Activated CD4-positive, alpha-beta T cell treated with anti-CD3 and anti-CD28 coated beads, Interleukin-2, amount 10 ng/mL, durations not matched to agents 7 days and 5 days (primary cell): ENCODE results near the gene SPATA1. TPM values are rescaled to one million over a fixed set of nuclear protein-coding genes. Genes with fewer than 3 reads are reported as not detected.
A peak's percentile ranks its signal among the peaks of the same experiment; 100 is the strongest.

Experiments
- CTCF ChIA-PET: fragments of 350-600 bp; sonication (Branson Sonifier 250); formaldehyde crosslinking; loops from one replicate; lab custom pipeline; 2021; ENCODE audit warnings: antibody characterized with exemption; lab: Charles Lee
- POLR2A ChIA-PET: fragments of 350-600 bp; sonication (Branson Sonifier 250); formaldehyde crosslinking; loops from one replicate; lab custom pipeline; 2021; ENCODE audit warnings: antibody characterized with exemption; lab: Charles Lee
- DNase-seq: peaks from one replicate; pipeline ENCODE4 v3.0.0-alpha.2; 2020
- H3K27ac Mint-ChIP-seq: one replicate; pipeline ENCODE4 v1.8.0; 2021; ENCODE audit warnings: mild to moderate bottlenecking, moderate library complexity, mixed read lengths
- H3K27me3 Mint-ChIP-seq: one replicate; pipeline ENCODE4 v1.8.0; 2021; ENCODE audit warnings: mixed read lengths
- H3K36me3 Mint-ChIP-seq: one replicate; pipeline ENCODE4 v1.8.0; 2021; ENCODE audit warnings: low read depth, mixed read lengths
- H3K4me1 Mint-ChIP-seq: one replicate; pipeline ENCODE4 v1.8.0; 2021; ENCODE audit warnings: mixed read lengths
- H3K4me3 Mint-ChIP-seq: one replicate; pipeline ENCODE4 v1.8.0; 2021; ENCODE audit warnings: mild to moderate bottlenecking, moderate library complexity, mixed read lengths
- H3K9me3 Mint-ChIP-seq: one replicate; pipeline ENCODE4 v1.8.0; 2021; ENCODE audit warnings: mixed read lengths
- total RNA-seq, 2 experiments: library from RNA; stranded (reverse); gene quantifications; one replicate each; pipeline ENCODE4 v1.2.3, GENCODE V29; 2021

Gene SPATA1
- total RNA-seq, 2 experiments from 2014 or later: 1.7 to 2.3 TPM

GRCh38 chr1:84524590-84524989, 18.4 kb downstream of the SPATA1 start:
- Mint-ChIP-seq H3K27ac (no peak overlapping the region), H3K9me3 (peaks cover 2% of the 10 kb centered on the region), H3K27me3 (no peaks in the 10 kb centered on the region), H3K4me3 (no peak overlapping the region), H3K36me3 (peaks cover 4% of the 10 kb centered on the region), H3K4me1 (no peaks in the 10 kb centered on the region)
- DNase-seq: no peak
- ChIA-PET CTCF (interaction anchor here (0.6 kb wide), 1 partner anchor 638 kb away, joined by 3 read pairs; no protein-coding TSS in a partner anchor), POLR2A (no interaction called here)

GRCh38 chr1:84525779-84526178, 19.6 kb downstream of the SPATA1 start:
- H3K36me3 Mint-ChIP-seq: peaks cover 4% of the 10 kb centered on the region
- H3K4me3 Mint-ChIP-seq: no peak overlapping the region
- CTCF ChIA-PET: interaction anchor here (0.6 kb wide), 1 partner anchor 331 kb away, joined by 3 read pairs; no protein-coding TSS in a partner anchor
- no peaks in the 10 kb centered on the region for H3K27me3 Mint-ChIP-seq
- no peaks in the 10 kb centered on the region for H3K4me1 Mint-ChIP-seq
- DNase-seq: no peak
- H3K27ac Mint-ChIP-seq: no peak overlapping the region
- peaks cover 2% of the 10 kb centered on the region for H3K9me3 Mint-ChIP-seq
- POLR2A ChIA-PET: interaction anchor here (0.7 kb wide), 1 partner anchor 8 kb away, joined by 3 read pairs; no protein-coding TSS in a partner anchor

GRCh38 chr1:84538599-84538998, 32.4 kb downstream of the SPATA1 start:
- Mint-ChIP-seq H3K4me3 (no peak overlapping the region), H3K27me3 (no peaks in the 10 kb centered on the region), H3K4me1 (peaks cover 27% of the 10 kb centered on the region), H3K9me3 (peaks cover 3% of the 10 kb centered on the region), H3K27ac (peak overlapping the region; percentile 74), H3K36me3 (peaks cover 6% of the 10 kb centered on the region)
- ChIA-PET CTCF (interaction anchor here (0.8 kb wide), 1 partner anchor 27 kb away, joined by 4 read pairs; no protein-coding TSS in a partner anchor), POLR2A (no interaction called here)
- no peak for DNase-seq

GRCh38 chr1:84539972-84540371, 33.8 kb downstream of the SPATA1 start:
- Mint-ChIP-seq H3K4me1 (peaks cover 27% of the 10 kb centered on the region), H3K4me3 (no peak overlapping the region), H3K9me3 (peaks cover 3% of the 10 kb centered on the region), H3K27ac (no peak overlapping the region), H3K27me3 (no peaks in the 10 kb centered on the region), H3K36me3 (peaks cover 8% of the 10 kb centered on the region)
- POLR2A ChIA-PET: no interaction called here
- CTCF ChIA-PET: no interaction called here
- DNase-seq: no peak

GRCh38 chr1:84540759-84541158, 34.6 kb downstream of the SPATA1 start:
- H3K4me3 Mint-ChIP-seq: no peak overlapping the region
- CTCF ChIA-PET: no interaction called here
- no peak for DNase-seq
- POLR2A ChIA-PET: no interaction called here
- no peaks in the 10 kb centered on the region for H3K27me3 Mint-ChIP-seq
- H3K9me3 Mint-ChIP-seq: peaks cover 3% of the 10 kb centered on the region
- H3K36me3 Mint-ChIP-seq: peaks cover 8% of the 10 kb centered on the region
- no peak overlapping the region for H3K27ac Mint-ChIP-seq
- peaks cover 27% of the 10 kb centered on the region for H3K4me1 Mint-ChIP-seq

- Mint-ChIP-seq H3K4me1 (peaks cover 27% of the 10 kb centered on the region), H3K9me3 (peaks cover 3% of the 10 kb centered on the region), H3K36me3 (peaks cover 9% of the 10 kb centered on the region), H3K27me3 (no peaks in the 10 kb centered on the region), H3K4me3 (no peak overlapping the region), H3K27ac (no peak overlapping the region)
- no peak for DNase-seq
- ChIA-PET CTCF (no interaction called here), POLR2A (no interaction called here)
Observed at GRCh38 chr1:84541679-84542078, 35.5 kb downstream of the SPATA1 start.

- Mint-ChIP-seq H3K4me1 (no peaks in the 10 kb centered on the region), H3K27me3 (no peaks in the 10 kb centered on the region), H3K36me3 (peaks cover 9% of the 10 kb centered on the region), H3K9me3 (no peaks in the 10 kb centered on the region), H3K4me3 (no peak overlapping the region), H3K27ac (no peak overlapping the region)
- ChIA-PET CTCF (no interaction called here), POLR2A (no interaction called here)
- no peak for DNase-seq
Observed at GRCh38 chr1:84550826-84551225, 44.6 kb downstream of the SPATA1 start.

GRCh38 chr1:84569216-84569615, 63.0 kb downstream of the SPATA1 start:
- H3K4me3 Mint-ChIP-seq: no peak overlapping the region
- H3K4me1 Mint-ChIP-seq: peaks cover 33% of the 10 kb centered on the region
- H3K36me3 Mint-ChIP-seq: peaks cover 51% of the 10 kb centered on the region
- no peaks in the 10 kb centered on the region for H3K27me3 Mint-ChIP-seq
- H3K9me3 Mint-ChIP-seq: peaks cover 5% of the 10 kb centered on the region
- DNase-seq: no peak
- no peak overlapping the region for H3K27ac Mint-ChIP-seq
- CTCF ChIA-PET: interaction anchor here (0.6 kb wide), 1 partner anchor 135 kb away, joined by 3 read pairs; no protein-coding TSS in a partner anchor
- POLR2A ChIA-PET: no interaction called here

GRCh38 chr1:84570436-84571149, 64.4 kb downstream of the SPATA1 start:
- ChIA-PET CTCF (no interaction called here), POLR2A (no interaction called here)
- DNase-seq: no peak
- Mint-ChIP-seq H3K4me1 (peaks cover 44% of the 10 kb centered on the region), H3K27ac (no peak overlapping the region), H3K36me3 (peaks cover 51% of the 10 kb centered on the region), H3K9me3 (peaks cover 5% of the 10 kb centered on the region), H3K27me3 (no peaks in the 10 kb centered on the region), H3K4me3 (no peak overlapping the region)

GRCh38 chr1:84571150-84571535, 65.0 kb downstream of the SPATA1 start:
- no peak for DNase-seq
- ChIA-PET POLR2A (no interaction called here), CTCF (no interaction called here)
- H3K27me3 Mint-ChIP-seq: no peaks in the 10 kb centered on the region
- H3K27ac Mint-ChIP-seq: no peak overlapping the region
- H3K4me1 Mint-ChIP-seq: peaks cover 44% of the 10 kb centered on the region
- peaks cover 5% of the 10 kb centered on the region for H3K9me3 Mint-ChIP-seq
- peaks cover 49% of the 10 kb centered on the region for H3K36me3 Mint-ChIP-seq
- H3K4me3 Mint-ChIP-seq: no peak overlapping the region

- no peaks in the 10 kb centered on the region for H3K27me3 Mint-ChIP-seq
- H3K4me3 Mint-ChIP-seq: peak overlapping the region; percentile 98
- CTCF ChIA-PET: interaction anchor here (0.6 to 2.0 kb wide), 3 partner anchors 19 to 64 kb away, joined by 3 to 7 read pairs (median 5); no protein-coding TSS in a partner anchor
- H3K36me3 Mint-ChIP-seq: peaks cover 39% of the 10 kb centered on the region
- DNase-seq: no peak
- H3K4me1 Mint-ChIP-seq: peaks cover 39% of the 10 kb centered on the region
- POLR2A ChIA-PET: interaction anchor here (1.1 to 2.7 kb wide), 2 partner anchors 67 to 429 kb away, joined by 10 to 19 read pairs; partner anchors contain the start of genes GNG5, PRKACB and SPATA1
- H3K27ac Mint-ChIP-seq: peak overlapping the region; percentile 100
- peaks cover 5% of the 10 kb centered on the region for H3K9me3 Mint-ChIP-seq
Observed at GRCh38 chr1:84573481-84573966, 67.3 kb downstream of the SPATA1 start.

- peak within 1 kb of the TSS; percentile 98 for H3K4me3 Mint-ChIP-seq
- peaks cover 5% of the 10 kb centered on the region for H3K9me3 Mint-ChIP-seq
- POLR2A ChIA-PET: interaction anchor here (0.6 to 2.7 kb wide), 2 partner anchors 68 to 1134 kb away, joined by 3 to 19 read pairs; partner anchors contain the start of genes GNG5, SPATA1 and ZNHIT6
- DNase-seq: peak; percentile 87
- peak within 1 kb of the TSS; percentile 100 for H3K27ac Mint-ChIP-seq
- peaks cover 1% of the 10 kb centered on the region for H3K27me3 Mint-ChIP-seq
- peaks cover 32% of the 10 kb centered on the region for H3K36me3 Mint-ChIP-seq
- H3K4me1 Mint-ChIP-seq: peaks cover 39% of the 10 kb centered on the region
- CTCF ChIA-PET: interaction anchor here (0.6 to 2.0 kb wide), 5 partner anchors 19 to 179 kb away, joined by 3 to 7 read pairs (median 3); no protein-coding TSS in a partner anchor
Observed at GRCh38 chr1:84573967-84574842, 68.0 kb downstream of the SPATA1 start, which contains the start of gene CTBS. Gene CTBS (minus strand): TSS chr1:84574440. CDS start chr1:84574415, 25 bp downstream.
